IMR-90 (cell line): ENCODE results near the gene WDR27. TPM values are rescaled to one million over a fixed set of nuclear protein-coding genes. Genes with fewer than 3 reads are reported as not detected.

Experiments used
- ATAC-seq: fragments of 200-7000 bp; cut with Tn5 transposase; 2 replicates; pipeline ENCODE4 v1.9.1; 2020; ENCODE audit warnings: low read depth, mild to moderate bottlenecking, moderate library complexity
- BruUV-seq: library from RNA; stranded (reverse); fragments of 400-500 nt; replicated peaks from 2 replicates; lab custom pipeline; 2021; lab: Mats Ljungman, UMichigan
- CTCF ChIA-PET: fragments of 300-600 bp; formaldehyde crosslinking; extraction: SDS; loops from one replicate; lab custom pipeline; 2021; ENCODE audit warnings: antibody characterized with exemption; lab: Yijun Ruan, JAX
- POLR2A ChIA-PET: fragments of 300-600 bp; sonication (Branson Sonifier 250); formaldehyde crosslinking; loops from one replicate; lab custom pipeline; 2022; ENCODE audit warnings: antibody characterized with exemption; ENCODE audit not compliant: unreplicated experiment; lab: Charles Lee
- DNase-seq: peaks from one replicate; pipeline ENCODE4 v3.0.0; 2013
- H2AFZ ChIP-seq: replicated peaks from 2 replicates; pipeline ENCODE3; 2013; ENCODE audit warnings: low read length, mild to moderate bottlenecking; ENCODE audit not compliant: poor library complexity
- H2AK5ac ChIP-seq: 2 replicates; pipeline ENCODE4 v1.6.1; 2013; ENCODE audit warnings: low read depth, low read length, inconsistent platforms
- H2AK9ac ChIP-seq: replicated peaks from 2 replicates; pipeline ENCODE3; 2013; ENCODE audit warnings: mild to moderate bottlenecking, low read depth, low read length, moderate library complexity; ENCODE audit not compliant: poor library complexity
- H2BK120ac ChIP-seq: 2 replicates; pipeline ENCODE4 v1.6.1; 2013; ENCODE audit warnings: low read depth, low read length, inconsistent platforms
- H2BK15ac ChIP-seq: 3 replicates; pipeline ENCODE4 v1.6.1; 2013; ENCODE audit warnings: low read depth, low read length, inconsistent platforms
- H2BK20ac ChIP-seq: 2 replicates; pipeline ENCODE4 v1.6.1; 2013; ENCODE audit warnings: low read depth, mild to moderate bottlenecking, inconsistent platforms, low read length, moderate library complexity
- H2BK5ac ChIP-seq: 2 replicates; pipeline ENCODE4 v1.6.1; 2013; ENCODE audit warnings: mild to moderate bottlenecking, low read depth, low read length, inconsistent platforms; ENCODE audit not compliant: poor library complexity, severe bottlenecking
- H3K14ac ChIP-seq: replicated peaks from 2 replicates; pipeline ENCODE4 v1.6.1; 2013; ENCODE audit warnings: low read depth, low read length, inconsistent platforms
- H3K18ac ChIP-seq: 2 replicates; pipeline ENCODE4 v1.6.1; 2013; ENCODE audit warnings: low read depth, low read length, control low read depth
- H3K23ac ChIP-seq: 2 replicates; pipeline ENCODE4 v1.6.1; 2013; ENCODE audit warnings: low read depth, low read length, inconsistent platforms
- H3K27ac ChIP-seq: 2 replicates; pipeline ENCODE4 v1.5.1; 2013; ENCODE audit warnings: mild to moderate bottlenecking, control low read depth, low read length; ENCODE audit not compliant: insufficient read depth
- H3K27me3 ChIP-seq: 2 replicates; pipeline ENCODE4 v1.6.1; 2013; ENCODE audit warnings: low read length; ENCODE audit not compliant: control insufficient read depth, insufficient read depth
- H3K36me3 ChIP-seq: 2 replicates; pipeline ENCODE4 v1.6.1; 2013; ENCODE audit warnings: low read length, mixed read lengths; ENCODE audit not compliant: control insufficient read depth, insufficient read depth
- H3K4ac ChIP-seq: 2 replicates; pipeline ENCODE4 v1.6.1; 2013; ENCODE audit warnings: low read depth, low read length, inconsistent platforms
- H3K4me1 ChIP-seq: 2 replicates; pipeline ENCODE4 v1.6.1; 2013; ENCODE audit warnings: low read length, mixed read lengths; ENCODE audit not compliant: control insufficient read depth, insufficient read depth
- H3K4me2 ChIP-seq: 2 replicates; pipeline ENCODE4 v1.6.1; 2013; ENCODE audit warnings: low read depth, mild to moderate bottlenecking, control low read depth, low read length, moderate library complexity
- H3K4me3 ChIP-seq: 2 replicates; pipeline ENCODE4 v1.5.1; 2013; ENCODE audit warnings: low read depth, mild to moderate bottlenecking, control low read depth, low read length, moderate library complexity; ENCODE audit not compliant: insufficient read depth
- H3K56ac ChIP-seq: 2 replicates; pipeline ENCODE4 v1.6.1; 2013; ENCODE audit warnings: low read length, inconsistent platforms; ENCODE audit not compliant: insufficient read depth; ENCODE audit errors: extremely low read depth
- H3K79me1 ChIP-seq, 2 experiments: 2 replicates each; pipeline ENCODE4 v1.6.1; 2013; ENCODE audit warnings: low read length in 2 of 2, inconsistent platforms in 1 of 2, low read depth in 1 of 2
- H3K9ac ChIP-seq: 2 replicates; pipeline ENCODE4 v1.6.1; 2013; ENCODE audit warnings: low read depth, low read length, control low read depth
- H3K9me1 ChIP-seq: 2 replicates; pipeline ENCODE4 v1.6.1; 2013; ENCODE audit warnings: low read length, inconsistent platforms; ENCODE audit not compliant: insufficient read depth
- H3K9me3 ChIP-seq: 2 replicates; pipeline ENCODE4 v1.6.1; 2013; ENCODE audit warnings: low read length; ENCODE audit not compliant: control insufficient read depth, insufficient read depth
- H4K20me1 ChIP-seq: 2 replicates; pipeline ENCODE4 v1.6.1; 2013; ENCODE audit warnings: low read length, inconsistent platforms; ENCODE audit not compliant: insufficient read depth
- H4K5ac ChIP-seq: 2 replicates; pipeline ENCODE4 v1.6.1; 2013; ENCODE audit warnings: mild to moderate bottlenecking, low read depth, low read length, control low read depth
- H4K8ac ChIP-seq, 2 experiments: 2 replicates each; pipeline ENCODE4 v1.6.1; 2013; ENCODE audit warnings: low read depth in 2 of 2, low read length in 2 of 2, control low read depth in 1 of 2, inconsistent platforms in 1 of 2
- H4K91ac ChIP-seq: 2 replicates; pipeline ENCODE4 v1.6.1; 2013; ENCODE audit warnings: low read depth, low read length, inconsistent platforms; ENCODE audit not compliant: insufficient read depth
- BHLHE40 ChIP-seq: fragments of 150-350 bp; IDR thresholded peaks from 2 replicates; pipeline ENCODE4 v1.6.1; 2016; ENCODE audit warnings: mild to moderate bottlenecking, low read depth, low read length
- CEBPB ChIP-seq: IDR thresholded peaks from 2 replicates; pipeline ENCODE4 v1.6.1; 2012; ENCODE audit warnings: low read depth, low read length, improper control_type of control experiment
- CHD1 ChIP-seq: IDR thresholded peaks from 2 replicates; pipeline ENCODE4 v1.6.1; 2012; ENCODE audit warnings: low read depth, low read length, improper control_type of control experiment
- FOS ChIP-seq: fragments of 150-350 bp; IDR thresholded peaks from 2 replicates; pipeline ENCODE4 v1.6.1; 2016; ENCODE audit warnings: low read depth, low read length
- MAFK ChIP-seq: IDR thresholded peaks from 2 replicates; pipeline ENCODE4 v1.6.1; 2012; ENCODE audit warnings: low read depth, low read length, improper control_type of control experiment
- MAZ ChIP-seq: IDR thresholded peaks from 2 replicates; pipeline ENCODE4 v1.6.1; 2012; ENCODE audit warnings: low read depth, mild to moderate bottlenecking, low read length, improper control_type of control experiment, moderate library complexity, borderline replicate concordance
- MXI1 ChIP-seq: IDR thresholded peaks from 2 replicates; pipeline ENCODE4 v1.6.1; 2012; ENCODE audit warnings: low read depth, mild to moderate bottlenecking, low read length, moderate library complexity, borderline replicate concordance
- NFE2L2 ChIP-seq: fragments of 150-350 bp; IDR thresholded peaks from 2 replicates; pipeline ENCODE4 v1.6.1; 2016; ENCODE audit warnings: low read depth, mild to moderate bottlenecking, low read length
- POLR2A ChIP-seq: IDR thresholded peaks from 2 replicates; pipeline ENCODE4 v1.6.1; 2012; ENCODE audit warnings: mild to moderate bottlenecking, low read depth, low read length
- RCOR1 ChIP-seq: IDR thresholded peaks from 2 replicates; pipeline ENCODE4 v1.6.1; 2012; ENCODE audit warnings: mild to moderate bottlenecking, low read length, improper control_type of control experiment; ENCODE audit not compliant: insufficient replicate concordance
- SMC3 ChIP-seq: fragments of 150-350 bp; IDR thresholded peaks from 2 replicates; pipeline ENCODE4 v1.6.1; 2016; ENCODE audit warnings: low read depth, mild to moderate bottlenecking, antibody characterized with exemption, low read length, moderate library complexity
- WGBS, 2 experiments: methylation state at CpG; one replicate each; pipeline versions ENCODE4 v1.1.5 to v1.1.7; 2013; ENCODE audit warnings: missing lambda C conversion rate in 2 of 2; ENCODE audit not compliant: insufficient read length in 1 of 2; ENCODE audit errors: extremely low coverage in 2 of 2; 5-methylcytosine and 5-hydroxymethylcytosine counted together
- dilution Hi-C: fragments of 300-500 bp; cut with HindIII; formaldehyde crosslinking; loops from one replicate; pipeline ENCODE4 v1.14.3; 2018; ENCODE audit warnings: low sequenced_read_pairs; ENCODE audit not compliant: unreplicated experiment
- in situ Hi-C: fragments of 300-500 bp; cut with MboI; formaldehyde crosslinking; loops from 3 replicates; pipeline ENCODE4 v1.14.3; 2019; ENCODE audit warnings: low sequenced_read_pairs, inconsistent platforms, mixed read lengths
- intact Hi-C: fragments of 100-400 bp; cut with micrococcal nuclease; formaldehyde crosslinking; loops from 2 replicates; pipeline ENCODE4 v1.10.0; 2022
- polyA plus RNA-seq, 3 experiments: library from polyadenylated mRNA; depleted of rRNA; stranded (reverse); fragments of >200 nt; gene quantifications; 2 replicates each; pipeline ENCODE4 v1.2.3, GENCODE V29; 2012; ENCODE audit warnings: low replicate concordance in 1 of 3
- total RNA-seq: library from RNA; depleted of rRNA; stranded (reverse); fragments of >200 nt; gene quantifications from 2 replicates; pipeline ENCODE4 v1.2.3, GENCODE V29; 2012
- TF ChIP-seq, protein P1 (sequence below): fragments of 150-350 bp; IDR thresholded peaks from 2 replicates; pipeline ENCODE4 v1.6.1; 2016; ENCODE audit warnings: low read depth, mild to moderate bottlenecking, low read length, moderate library complexity, borderline replicate concordance
- TF ChIP-seq, protein P2 (sequence below): fragments of 150-350 bp; IDR thresholded peaks from 2 replicates; pipeline ENCODE4 v1.6.1; 2017; ENCODE audit warnings: mild to moderate bottlenecking, antibody characterized with exemption, low read length, low read depth
- TF ChIP-seq, protein P3 (sequence below): conservative IDR thresholded peaks from 2 replicates; pipeline ENCODE4 v1.5.1; 2012; ENCODE audit warnings: mild to moderate bottlenecking, low read depth, low read length, improper control_type of control experiment

Gene WDR27
- total and polyA plus RNA-seq, 2 of the 4 experiments (the other 2 are of a cell fraction) = 7.0 to 18.5 TPM

DNA sequence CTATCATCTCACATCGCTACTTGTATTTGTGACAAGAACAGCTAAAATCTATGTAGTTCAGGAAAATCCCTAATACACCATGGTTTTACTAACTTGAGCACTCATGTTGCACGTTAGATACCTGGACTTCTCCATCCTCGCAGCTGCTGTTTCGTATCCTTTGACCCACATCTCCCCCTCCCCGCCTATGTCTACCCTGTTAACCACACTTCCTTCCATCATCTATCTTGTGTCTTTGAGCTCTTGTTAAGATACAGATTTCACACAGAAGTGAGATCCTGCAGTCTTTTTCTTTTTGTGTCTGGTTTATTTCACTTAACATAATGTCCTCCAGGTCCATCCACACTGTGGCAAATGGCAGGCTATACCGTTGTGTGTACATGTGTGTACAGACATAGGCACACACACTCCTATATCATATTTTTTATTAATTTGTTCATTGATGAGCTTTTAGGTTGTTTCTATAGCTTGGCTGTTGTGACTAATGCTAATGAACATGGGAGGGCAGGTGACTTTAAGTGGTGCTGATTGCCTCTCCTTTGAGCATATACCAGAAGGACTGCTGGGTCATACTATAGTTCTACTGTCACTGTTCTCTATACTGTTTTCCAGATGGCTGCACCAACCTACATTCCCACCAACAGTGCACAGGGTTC is 117.8 kb downstream of the WDR27 start:
- H4K91ac ChIP-seq = no peak overlapping the region
- H3K9ac ChIP-seq = no peak overlapping the region
- H3K56ac ChIP-seq = no peak overlapping the region
- no peak overlapping the region for H3K14ac ChIP-seq
- no peak overlapping the region for H4K8ac ChIP-seq
- dilution Hi-C loops = no loop called here
- BruUV-seq = no TSS peak
- no peak overlapping the region for H3K4ac ChIP-seq
- H2BK20ac ChIP-seq = no peak overlapping the region
- DNase-seq (no peak), ATAC-seq (no peak)
- no peak overlapping the region for H4K5ac ChIP-seq
- POLR2A ChIA-PET = interaction anchor here (0.6 kb wide), 1 partner anchor 11 kb away, joined by 4 read pairs; no protein-coding TSS in a partner anchor
- 94% methylated on average over 2 of the region's 6 CpGs; no CpG with 5 or more reads in 1 of the 2 experiments for WGBS, 2 experiments
- no peaks in the 10 kb centered on the region for H4K20me1 ChIP-seq
- H3K18ac ChIP-seq = no peak overlapping the region
- H3K9me1 ChIP-seq = no peaks in the 10 kb centered on the region
- no peak overlapping the region for H2AK5ac ChIP-seq
- H3K4me1 ChIP-seq = peaks cover 5% of the 10 kb centered on the region; the same call in 1 of the 2 replicates
- no peak overlapping the region for H2BK15ac ChIP-seq
- intact Hi-C loops = no loop called here
- H3K4me2 ChIP-seq = no peak overlapping the region
- CTCF ChIA-PET = no interaction called here
- H2AFZ ChIP-seq = no peak overlapping the region
- H3K9me3 ChIP-seq = no peaks in the 10 kb centered on the region
- no peaks in the 10 kb centered on the region for H3K27me3 ChIP-seq
- no peak overlapping the region for H3K27ac ChIP-seq
- no peak overlapping the region for H2AK9ac ChIP-seq
- in situ Hi-C loops = no loop called here
- no peak overlapping the region for H2BK5ac ChIP-seq
- H3K23ac ChIP-seq = no peak overlapping the region
- H3K4me3 ChIP-seq = no peak overlapping the region
- TF ChIP-seq, protein P1, sequence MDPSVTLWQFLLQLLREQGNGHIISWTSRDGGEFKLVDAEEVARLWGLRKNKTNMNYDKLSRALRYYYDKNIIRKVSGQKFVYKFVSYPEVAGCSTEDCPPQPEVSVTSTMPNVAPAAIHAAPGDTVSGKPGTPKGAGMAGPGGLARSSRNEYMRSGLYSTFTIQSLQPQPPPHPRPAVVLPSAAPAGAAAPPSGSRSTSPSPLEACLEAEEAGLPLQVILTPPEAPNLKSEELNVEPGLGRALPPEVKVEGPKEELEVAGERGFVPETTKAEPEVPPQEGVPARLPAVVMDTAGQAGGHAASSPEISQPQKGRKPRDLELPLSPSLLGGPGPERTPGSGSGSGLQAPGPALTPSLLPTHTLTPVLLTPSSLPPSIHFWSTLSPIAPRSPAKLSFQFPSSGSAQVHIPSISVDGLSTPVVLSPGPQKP = no peak
- TF ChIP-seq MAZ (no peak), POLR2A (no peak), BHLHE40 (no peak), RCOR1 (no peak), CHD1 (no peak), SMC3 (no peak), MAFK (no peak), CEBPB (no peak), FOS (no peak), MXI1 (no peak), NFE2L2 (no peak)
- TF ChIP-seq, protein P2, sequence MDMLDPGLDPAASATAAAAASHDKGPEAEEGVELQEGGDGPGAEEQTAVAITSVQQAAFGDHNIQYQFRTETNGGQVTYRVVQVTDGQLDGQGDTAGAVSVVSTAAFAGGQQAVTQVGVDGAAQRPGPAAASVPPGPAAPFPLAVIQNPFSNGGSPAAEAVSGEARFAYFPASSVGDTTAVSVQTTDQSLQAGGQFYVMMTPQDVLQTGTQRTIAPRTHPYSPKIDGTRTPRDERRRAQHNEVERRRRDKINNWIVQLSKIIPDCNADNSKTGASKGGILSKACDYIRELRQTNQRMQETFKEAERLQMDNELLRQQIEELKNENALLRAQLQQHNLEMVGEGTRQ = no peak
- TF ChIP-seq, protein P3, sequence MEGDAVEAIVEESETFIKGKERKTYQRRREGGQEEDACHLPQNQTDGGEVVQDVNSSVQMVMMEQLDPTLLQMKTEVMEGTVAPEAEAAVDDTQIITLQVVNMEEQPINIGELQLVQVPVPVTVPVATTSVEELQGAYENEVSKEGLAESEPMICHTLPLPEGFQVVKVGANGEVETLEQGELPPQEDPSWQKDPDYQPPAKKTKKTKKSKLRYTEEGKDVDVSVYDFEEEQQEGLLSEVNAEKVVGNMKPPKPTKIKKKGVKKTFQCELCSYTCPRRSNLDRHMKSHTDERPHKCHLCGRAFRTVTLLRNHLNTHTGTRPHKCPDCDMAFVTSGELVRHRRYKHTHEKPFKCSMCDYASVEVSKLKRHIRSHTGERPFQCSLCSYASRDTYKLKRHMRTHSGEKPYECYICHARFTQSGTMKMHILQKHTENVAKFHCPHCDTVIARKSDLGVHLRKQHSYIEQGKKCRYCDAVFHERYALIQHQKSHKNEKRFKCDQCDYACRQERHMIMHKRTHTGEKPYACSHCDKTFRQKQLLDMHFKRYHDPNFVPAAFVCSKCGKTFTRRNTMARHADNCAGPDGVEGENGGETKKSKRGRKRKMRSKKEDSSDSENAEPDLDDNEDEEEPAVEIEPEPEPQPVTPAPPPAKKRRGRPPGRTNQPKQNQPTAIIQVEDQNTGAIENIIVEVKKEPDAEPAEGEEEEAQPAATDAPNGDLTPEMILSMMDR = no peak
- H3K36me3 ChIP-seq = no peaks in the 10 kb centered on the region
- H2BK120ac ChIP-seq = no peak overlapping the region
- H3K79me1 ChIP-seq = no peaks in the 10 kb centered on the region
